Epithelial cell of proximal tubule (primary cell): ENCODE data around the gene RAPGEF5. TPM values are rescaled to one million over a fixed set of nuclear protein-coding genes. Genes with fewer than 3 reads are reported as not detected.

Experiments used
- DNase-seq: peaks from one replicate; pipeline ENCODE4 v3.0.0-alpha.2; 2011; ENCODE audit warnings: low read depth
- H3K4me3 ChIP-seq: 2 replicates; pipeline ENCODE4 v1.5.1; 2011; ENCODE audit warnings: low read depth, mild to moderate bottlenecking, low read length
- CTCF ChIP-seq: conservative IDR thresholded peaks from 2 replicates; pipeline ENCODE4 v1.5.1; 2012; ENCODE audit warnings: low read depth, mild to moderate bottlenecking, low read length
- total RNA-seq: library from RNA; depleted of rRNA; stranded (reverse); fragments of >200 nt; gene quantifications from 2 replicates; pipeline ENCODE4 v1.2.3, GENCODE V29; 2015

The RAPGEF5 gene
- total RNA-seq, 1 donor from 2014 or later, result 8.3 TPM

DNA sequence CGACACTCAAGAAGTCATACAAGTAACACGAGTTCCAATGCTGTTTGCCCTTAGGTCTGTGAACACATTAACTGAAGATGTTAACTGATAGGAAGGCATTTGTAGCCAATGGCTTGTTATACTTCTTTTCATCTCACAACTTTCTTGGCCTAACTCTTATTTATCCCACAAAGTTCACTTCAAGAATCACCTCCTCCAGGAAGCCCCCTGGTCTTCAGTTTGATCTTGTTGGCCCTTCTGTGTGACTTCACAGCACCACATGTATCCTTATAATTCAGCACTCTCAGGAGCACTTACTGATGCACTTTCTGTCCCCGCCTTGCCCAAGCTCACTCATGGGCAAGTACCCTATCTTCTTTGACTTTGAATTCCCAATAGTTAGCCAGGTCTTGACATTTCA is 159.6 kb downstream of the RAPGEF5 start:
- H3K4me3 ChIP-seq, result no peak overlapping the region
- no peak for TF ChIP-seq CTCF
- no peak for DNase-seq

DNA sequence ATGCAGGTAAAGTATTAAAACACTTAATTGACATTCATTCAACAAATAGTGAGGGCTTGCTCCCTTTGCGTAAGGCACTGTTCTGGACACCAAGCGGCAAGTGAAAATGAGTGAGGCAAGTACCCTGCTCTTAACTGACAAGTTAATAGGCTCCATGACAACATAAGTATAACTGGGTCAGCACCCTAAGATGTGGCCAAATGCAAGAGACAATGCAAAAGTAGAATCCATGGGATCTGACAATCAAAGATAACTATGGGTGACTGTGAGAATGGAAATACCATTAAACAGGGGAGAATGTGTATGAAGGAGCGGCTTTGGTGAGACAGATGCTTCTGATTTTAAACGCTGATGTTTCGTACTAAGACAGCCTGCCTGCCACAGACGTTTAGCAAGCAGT is 160.5 kb downstream of the RAPGEF5 start:
- DNase-seq, result no peak
- H3K4me3 ChIP-seq, result no peak overlapping the region
- TF ChIP-seq CTCF, result no peak

DNA sequence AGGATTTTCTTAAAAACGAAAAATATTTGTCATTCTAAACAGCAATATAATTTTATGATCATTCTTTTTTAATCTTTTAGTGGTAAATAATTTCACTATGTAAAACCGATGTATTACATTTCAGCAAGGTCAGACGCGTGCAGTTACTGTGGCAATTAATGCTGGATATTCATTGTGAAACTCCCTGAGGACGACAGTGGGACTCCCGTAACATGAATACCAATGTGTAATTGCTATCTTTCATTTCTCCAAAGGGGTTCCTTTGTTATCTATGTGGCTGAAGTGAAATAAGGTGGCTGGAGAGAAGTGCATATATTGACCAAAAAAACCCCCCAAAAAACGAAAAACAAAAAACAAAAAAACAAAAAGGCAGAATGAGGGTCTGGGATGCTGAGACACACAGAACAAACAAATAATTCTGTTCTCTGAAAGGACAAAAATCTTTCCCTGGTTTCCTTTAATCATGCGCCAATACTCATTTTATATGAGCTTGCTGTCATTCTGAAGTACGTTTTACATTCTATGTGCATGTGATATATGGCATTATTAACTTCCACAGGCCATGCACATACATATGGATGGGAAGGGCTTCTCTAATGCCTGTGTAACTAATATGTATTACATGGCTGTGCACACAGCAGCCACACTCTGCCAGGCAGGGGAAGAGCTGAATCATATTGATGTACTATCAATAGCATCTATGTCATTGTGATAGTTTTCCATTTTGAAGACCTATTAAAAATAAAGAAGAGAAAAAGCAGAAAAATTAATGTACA is 161.4 kb downstream of the RAPGEF5 start:
- H3K4me3 ChIP-seq, result no peak overlapping the region
- TF ChIP-seq CTCF, result no peak
- DNase-seq, result no peak

DNA sequence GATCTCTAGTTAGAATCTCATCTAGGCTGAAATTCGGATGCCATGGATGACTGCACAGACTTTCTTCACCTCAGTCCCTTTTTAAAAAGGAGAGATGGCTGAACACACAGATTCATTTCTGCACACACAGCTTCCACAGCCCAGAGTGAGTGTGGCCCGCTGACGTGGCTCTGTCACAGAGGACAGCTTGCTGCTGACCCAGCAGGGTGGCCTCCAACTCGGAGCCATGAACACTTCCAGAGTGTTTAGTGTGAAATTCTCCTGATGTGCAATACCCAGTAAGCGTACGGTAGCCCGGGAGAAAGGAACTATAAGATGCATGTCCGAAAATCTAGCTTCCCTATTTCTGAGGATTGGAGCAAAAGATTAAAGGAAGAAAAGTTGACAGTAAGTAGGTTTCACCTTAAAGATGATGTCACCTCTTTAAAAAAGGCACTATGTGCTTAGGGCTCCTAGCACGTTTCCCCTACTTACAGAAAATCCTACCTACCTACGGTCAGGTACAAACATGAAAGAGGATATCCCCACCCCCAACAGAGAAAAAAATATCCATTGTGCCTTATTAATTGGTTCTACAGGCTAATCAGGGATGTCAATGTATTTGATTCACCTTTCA is 162.2 kb downstream of the RAPGEF5 start:
- no peak overlapping the region for H3K4me3 ChIP-seq
- DNase-seq, result no peak
- TF ChIP-seq CTCF, result no peak

DNA sequence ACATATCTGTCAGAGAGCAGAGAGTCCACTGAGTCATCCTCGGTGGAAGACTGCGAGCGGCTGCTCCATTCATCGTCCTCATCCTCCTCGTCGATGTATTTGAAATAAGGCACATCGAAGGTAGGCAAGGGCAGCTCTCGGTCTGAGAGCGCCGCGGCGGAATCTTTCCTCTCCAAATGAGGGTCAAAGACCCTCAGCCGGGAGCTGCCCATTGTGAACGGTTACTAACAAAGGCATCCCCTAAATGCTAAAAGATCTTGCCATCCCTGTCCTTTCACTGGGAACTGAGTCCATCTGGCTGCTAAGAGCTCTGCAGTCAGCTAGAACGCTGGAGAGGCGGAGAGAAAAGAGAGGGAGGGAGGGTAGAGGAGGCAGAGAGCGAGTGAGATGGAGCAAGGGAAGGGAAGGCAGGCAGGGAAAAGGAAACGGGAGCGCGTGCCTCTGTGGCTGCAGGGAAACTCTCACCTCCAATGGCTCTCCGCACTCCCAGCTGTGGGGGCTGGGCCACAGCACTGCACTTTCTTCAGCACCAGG is 163.4 kb downstream of the RAPGEF5 start:
- no peak for TF ChIP-seq CTCF
- no peak overlapping the region for H3K4me3 ChIP-seq
- no peak for DNase-seq

GRCh38 chr7:22192801-22193200 is 164.2 kb downstream of the RAPGEF5 start:
- no peak overlapping the region for H3K4me3 ChIP-seq
- DNase-seq, result no peak
- no peak for TF ChIP-seq CTCF
